DMS 273 (cell line): ENCODE measurements around the gene CPEB3.
"Not testable (repeated sequence)": the region's sequence is repeated elsewhere in the genome, so short reads cannot be mapped to it uniquely, and the experiment has no call there.

Source experiments
- DNase-seq: peaks from one replicate; lab custom pipeline; 2025; ENCODE audit not compliant: unreplicated experiment; lab: John Stamatoyannopoulos, UW

Gene CPEB3

GRCh38 chr10:92146781-92147180, 144.1 kb downstream of the CPEB3 start:
- DNase-seq, result no peak

DNA sequence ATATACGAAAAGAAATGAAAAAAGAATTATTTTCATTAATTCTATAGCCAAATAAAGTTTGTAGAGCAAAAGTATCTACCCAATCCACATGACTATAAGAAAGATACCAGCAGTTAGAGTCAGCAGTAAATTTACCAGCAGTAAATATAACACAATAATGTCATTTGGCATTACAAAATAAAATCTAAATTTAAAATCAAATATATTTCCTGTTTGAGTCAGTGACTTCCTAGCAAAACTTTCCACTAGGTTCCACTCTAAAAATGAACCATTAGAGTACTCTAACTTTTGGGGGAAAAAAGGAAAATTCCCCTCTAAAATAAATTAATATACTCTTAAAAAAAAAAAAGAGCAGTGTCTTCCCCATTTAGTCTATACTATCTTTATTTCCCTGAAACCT, 144.8 kb downstream of the CPEB3 start:
- DNase-seq, result no peak

DNA sequence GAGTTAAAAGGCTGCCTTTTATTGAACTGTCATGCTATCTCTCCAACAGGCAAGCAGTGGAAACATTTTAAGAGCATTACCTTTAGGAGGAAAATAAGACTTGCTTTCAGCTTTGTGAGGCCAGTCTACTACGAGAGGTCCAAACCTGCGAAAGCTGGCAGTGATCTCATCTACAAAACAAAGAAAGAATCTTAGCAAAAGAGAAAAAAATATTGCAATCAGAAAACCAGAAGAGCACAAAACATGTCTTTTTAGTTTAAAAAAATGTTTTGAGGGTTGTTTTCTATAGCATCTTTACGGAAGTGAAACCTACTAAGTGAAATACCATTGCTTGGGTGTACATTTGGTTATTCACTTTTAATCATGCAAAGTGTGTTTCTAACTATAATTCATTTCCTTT, 147.9 kb downstream of the CPEB3 start:
- no peak for DNase-seq

DNA sequence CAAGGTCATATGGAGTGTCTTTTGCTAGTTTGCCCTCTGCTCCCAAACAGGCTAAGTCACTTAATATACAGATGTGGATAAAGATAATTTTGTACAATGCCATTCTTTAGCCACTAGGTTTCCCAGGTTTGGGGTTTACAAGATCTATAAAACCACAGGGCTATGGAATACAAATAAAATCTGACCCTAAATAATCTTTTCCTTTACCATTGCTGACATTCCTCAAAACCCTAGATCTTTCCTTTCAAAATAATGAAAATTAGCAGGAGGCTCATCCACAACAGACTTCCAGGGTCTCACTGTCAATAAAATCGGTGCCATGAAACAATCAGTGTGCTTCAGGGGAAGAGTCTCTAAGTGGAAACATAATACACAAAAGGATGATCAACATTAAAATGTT, 148.4 kb downstream of the CPEB3 start:
- no peak for DNase-seq

DNA sequence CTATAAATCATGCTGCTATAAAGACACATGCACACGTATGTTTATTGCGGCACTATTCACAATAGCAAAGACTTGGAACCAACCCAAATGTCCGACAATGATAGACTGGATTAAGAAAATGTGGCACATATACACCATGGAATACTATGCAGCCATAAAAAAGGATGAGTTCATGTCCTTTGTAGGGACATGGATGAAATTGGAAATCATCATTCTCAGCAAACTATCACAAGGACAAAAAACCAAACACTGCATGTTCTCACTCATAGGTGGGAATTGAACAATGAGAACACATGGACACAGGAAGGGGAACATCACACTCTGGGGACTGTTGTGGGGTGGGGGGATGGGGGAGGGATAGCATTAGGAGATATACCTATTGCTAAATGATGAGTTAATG, 149.7 kb downstream of the CPEB3 start:
- not testable (repeated sequence) for DNase-seq

GRCh38 chr10:92134049-92134448, 156.8 kb downstream of the CPEB3 start:
- not testable (repeated sequence) for DNase-seq

- DNase-seq, result no peak
Measured at GRCh38 chr10:92131275-92131820, 159.5 kb downstream of the CPEB3 start.

DNA sequence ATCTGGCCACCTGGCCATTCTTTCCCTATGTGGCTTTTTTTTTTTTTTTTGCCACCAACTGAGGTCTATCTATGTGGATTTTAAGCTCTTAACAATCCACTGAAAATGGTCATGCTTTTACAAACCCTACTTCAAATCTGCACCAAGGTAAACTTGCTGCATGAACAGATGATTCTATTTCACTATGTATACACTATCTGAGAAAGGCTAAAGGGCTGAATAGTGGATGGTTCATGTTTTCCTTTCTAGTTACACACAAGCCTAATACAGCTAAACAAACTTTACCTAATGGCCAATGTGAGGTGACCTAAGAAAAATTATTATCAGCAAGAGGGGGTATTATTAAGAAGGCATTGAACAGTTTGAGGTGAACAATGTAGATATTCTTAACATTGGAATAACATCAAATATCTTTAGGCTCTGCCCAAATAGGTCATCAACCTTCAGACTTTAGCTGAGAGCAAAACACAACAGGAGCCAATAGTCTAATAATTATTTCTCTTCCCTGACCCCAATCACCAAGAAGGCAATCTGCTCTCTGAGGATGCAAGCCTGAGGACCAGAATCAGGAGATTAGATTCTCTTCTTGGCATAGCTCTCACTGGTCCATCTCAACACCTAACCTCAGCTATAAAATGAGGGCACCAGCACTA, 160.1 kb downstream of the CPEB3 start:
- no peak for DNase-seq

DNA sequence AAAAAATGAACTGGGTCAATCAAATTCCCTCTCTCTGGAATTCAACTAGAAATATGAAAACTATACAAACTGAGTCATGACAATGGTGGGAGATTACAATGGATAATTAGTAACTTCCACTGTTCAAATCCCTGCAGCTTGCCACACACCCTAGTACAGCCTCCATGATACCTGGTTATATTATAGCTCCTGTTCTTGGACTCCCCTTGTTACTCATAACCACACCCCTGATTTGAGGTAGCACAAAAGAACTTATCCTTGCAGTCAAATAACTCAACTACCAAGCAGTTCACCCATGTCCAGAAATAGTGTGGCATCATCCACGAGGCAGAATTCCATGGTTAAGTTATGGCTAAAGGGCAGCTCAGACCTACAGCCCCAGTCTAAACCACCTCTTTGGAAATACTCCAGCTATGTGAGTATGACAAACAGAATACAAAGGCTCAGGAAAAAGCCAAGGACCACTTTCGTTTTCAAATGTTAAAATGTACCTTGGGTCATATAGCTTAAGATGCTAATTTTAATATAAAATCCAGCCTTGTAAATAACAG, 164.7 kb downstream of the CPEB3 start:
- no peak for DNase-seq

- DNase-seq, result peak; percentile 92
Measured at GRCh38 chr10:92125144-92125543, 165.7 kb downstream of the CPEB3 start.

- peak; percentile 51 for DNase-seq
Measured at GRCh38 chr10:92124616-92125143, 166.2 kb downstream of the CPEB3 start.

DNA sequence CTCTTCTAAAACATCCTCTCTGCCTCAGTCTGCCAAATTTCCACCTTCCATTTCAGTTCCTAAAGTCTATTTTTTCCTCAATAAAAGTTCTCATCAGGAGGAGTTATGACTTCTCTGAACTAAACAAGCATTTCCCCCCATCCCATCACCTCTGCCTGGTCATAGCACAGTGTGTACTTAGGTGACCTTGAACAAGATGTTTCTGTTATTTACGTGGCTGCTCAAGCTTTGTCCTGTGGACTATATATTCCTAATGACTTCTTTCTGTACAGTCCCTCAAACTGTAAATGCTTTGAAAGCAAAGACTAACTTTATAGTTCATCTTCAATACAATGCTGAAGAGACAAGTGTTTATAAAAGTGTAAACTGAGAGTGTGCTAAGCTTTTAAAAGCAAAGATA, 166.9 kb downstream of the CPEB3 start:
- DNase-seq, result no peak

GRCh38 chr10:92122941-92123450, 167.9 kb downstream of the CPEB3 start:
- no peak for DNase-seq

DNA sequence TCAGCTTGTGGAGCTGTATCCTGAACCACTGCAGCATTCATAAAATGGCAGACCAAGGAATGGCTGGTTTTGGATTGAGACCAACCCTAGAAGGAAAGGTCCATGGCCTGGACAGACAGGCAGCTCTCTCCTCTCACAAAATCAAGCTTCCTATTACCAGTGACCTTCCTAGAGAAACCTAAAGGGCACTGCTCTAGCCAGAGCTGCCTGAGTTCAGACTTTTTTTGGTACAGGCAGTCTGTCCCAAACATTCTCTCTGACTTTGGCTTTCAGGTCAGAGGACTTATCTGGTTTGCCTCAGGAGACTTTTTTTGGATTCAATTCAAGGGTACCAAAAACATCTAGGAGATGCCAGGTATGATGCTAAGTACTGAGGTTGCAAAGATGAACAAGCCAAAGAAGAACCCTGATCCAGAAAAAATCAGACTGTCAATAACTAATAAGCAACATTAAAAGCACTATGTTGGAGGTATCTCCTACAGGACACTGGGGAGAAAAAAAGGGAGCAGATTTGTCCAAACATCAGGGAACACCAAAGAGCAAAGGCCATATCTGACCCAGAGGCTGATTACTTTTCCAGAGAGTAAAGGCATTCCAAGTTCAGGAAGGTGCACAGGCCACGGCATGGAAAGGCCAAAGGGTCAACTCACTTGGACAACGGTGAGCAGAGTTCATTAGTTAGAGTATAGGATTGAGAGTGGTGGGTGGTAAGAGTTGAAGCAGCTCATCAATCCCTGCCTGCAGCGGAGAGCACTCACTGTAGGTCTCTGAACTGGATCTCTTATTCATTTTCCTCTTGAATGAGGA, 169.0 kb downstream of the CPEB3 start:
- DNase-seq, result no peak

DNA sequence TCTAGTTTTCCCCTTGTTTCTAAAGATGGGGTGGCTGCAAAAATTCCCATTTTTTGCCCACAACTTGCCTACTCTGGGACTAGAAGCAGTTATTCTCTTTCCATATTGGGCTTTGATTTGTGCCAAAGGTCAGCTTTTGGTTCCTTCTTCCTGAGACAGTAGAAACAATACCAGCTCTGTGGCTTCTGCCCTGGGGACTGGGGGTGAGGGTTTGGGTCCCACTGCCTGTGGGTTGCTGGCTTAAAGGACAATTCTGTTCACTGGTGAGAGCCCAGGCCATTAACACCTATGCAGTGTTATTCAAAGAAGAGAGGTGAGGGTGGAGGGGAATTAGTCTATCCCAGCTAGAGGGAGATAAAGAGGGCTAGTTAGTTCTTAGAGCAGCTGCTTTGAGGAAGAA, 171.5 kb downstream of the CPEB3 start:
- no peak for DNase-seq

GRCh38 chr10:92114917-92115316, 176.0 kb downstream of the CPEB3 start:
- not testable (repeated sequence) for DNase-seq

DNA sequence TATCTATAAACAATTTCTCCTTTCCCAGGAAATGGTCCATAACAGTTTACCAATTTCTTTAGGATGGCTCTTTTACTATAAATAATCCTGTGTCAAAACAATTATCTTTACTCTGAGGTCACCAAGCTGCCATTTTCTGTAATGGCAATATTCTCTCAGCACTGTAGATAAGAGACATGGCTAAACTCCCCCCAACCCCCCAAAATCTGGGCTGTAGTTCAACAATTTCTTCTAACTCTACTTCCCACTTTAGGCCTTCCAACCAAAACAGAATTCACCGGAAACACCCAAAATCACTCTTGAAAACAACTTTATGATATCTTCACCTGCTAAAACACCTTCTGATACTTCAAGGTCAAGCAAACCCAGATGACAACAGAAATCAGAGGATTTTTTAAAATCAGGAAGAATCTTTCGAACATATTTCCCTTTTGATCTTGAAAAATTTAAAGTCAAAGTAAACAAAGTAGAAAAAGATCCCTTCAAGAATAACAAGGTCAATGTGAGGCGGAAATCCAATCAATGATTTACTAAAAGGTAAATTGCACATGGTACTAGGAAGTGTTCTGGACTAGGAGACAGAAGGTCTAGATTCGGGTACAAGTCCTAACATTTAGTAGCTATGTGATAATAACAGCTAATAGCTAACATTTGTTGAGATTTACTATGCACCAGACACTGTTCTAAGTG, 176.8 kb downstream of the CPEB3 start:
- DNase-seq, result no peak

GRCh38 chr10:92112462-92112861, 178.4 kb downstream of the CPEB3 start:
- no peak for DNase-seq

DNA sequence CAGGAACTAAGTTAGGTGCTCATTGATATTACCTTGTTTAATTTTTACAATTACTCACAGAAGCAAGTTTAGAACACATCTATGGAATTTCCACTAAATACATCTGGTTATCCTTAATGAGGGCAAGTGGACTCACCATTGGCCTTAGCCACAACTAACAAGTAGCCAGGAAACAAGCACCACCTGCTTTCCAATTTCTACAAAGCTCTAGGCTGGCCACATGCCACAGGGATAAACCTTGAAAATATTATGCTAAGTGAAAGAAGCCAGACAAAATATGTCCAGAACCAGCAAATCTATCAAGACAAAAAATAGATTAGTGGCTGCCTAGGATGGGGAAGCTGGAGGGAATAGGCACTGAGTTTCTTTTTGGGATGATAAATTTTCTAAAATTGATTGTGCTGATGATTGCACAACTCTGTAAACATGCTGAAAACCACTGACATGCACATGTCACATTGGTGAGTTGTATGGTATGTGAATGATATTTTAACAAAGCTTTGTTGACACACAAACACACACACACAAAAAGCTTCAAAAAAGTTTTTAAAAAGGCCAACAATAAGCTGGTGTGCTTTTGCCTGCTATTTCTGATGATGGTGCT, 179.4 kb downstream of the CPEB3 start:
- DNase-seq, result peak; percentile 52

GRCh38 chr10:92110039-92110794, 180.7 kb downstream of the CPEB3 start:
- DNase-seq, result no peak
